HG03575 (cell line): ENCODE data around the gene FJX1.

Source experiments
- ATAC-seq: cut with Tn5 transposase; IDR thresholded peaks from one replicate; pipeline ENCODE4 v1.9.1; 2021; ENCODE audit not compliant: unreplicated experiment, insufficient number of reproducible peaks, low FRiP score; ENCODE audit errors: extremely low read depth

Gene FJX1

GRCh38 chr11:35602160-35602793 lies 16.0 kb upstream of the FJX1 start:
- ATAC-seq, result no peak

GRCh38 chr11:35602979-35603378 lies 15.3 kb upstream of the FJX1 start:
- ATAC-seq, result no peak

DNA sequence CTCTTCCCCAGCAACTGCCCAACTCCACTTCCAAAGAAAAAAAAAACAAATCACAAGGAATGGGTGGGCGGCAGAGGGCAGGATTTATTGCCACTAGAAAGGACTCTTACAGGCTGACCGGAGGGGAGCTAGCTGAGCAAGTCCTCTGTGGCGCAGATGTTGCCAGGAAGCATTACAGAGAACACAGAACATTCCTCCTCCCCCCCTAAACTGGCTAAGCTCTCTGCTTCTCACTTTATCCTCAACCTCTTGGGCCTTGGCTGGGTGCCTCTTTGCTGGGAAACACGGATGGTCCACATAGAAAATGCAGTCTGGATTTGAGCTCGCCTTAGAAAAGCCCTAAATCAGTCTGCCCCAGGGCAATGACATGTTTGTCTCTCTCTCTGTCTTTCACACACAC lies 12.6 kb upstream of the FJX1 start:
- no peak for ATAC-seq

DNA sequence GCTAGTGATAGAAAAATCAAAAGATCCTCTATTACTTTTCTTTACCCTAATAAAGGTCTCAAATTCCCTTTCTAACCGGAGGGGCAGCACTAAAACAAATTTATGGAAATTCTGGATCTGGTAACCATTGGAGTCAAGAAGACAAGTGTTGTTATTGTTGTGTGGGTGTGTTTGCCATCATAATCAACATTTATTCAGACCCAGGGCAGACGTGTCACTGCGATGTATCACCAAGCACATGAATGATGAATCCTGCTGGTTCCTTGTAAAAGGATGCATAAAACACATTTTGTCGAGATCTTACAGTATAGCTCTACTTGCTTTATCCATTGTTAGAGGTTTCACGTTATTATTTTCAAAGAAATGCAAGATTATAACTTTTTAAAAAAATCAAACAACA lies 12.1 kb upstream of the FJX1 start:
- ATAC-seq, result no peak

- no peak for ATAC-seq
Observed at GRCh38 chr11:35608502-35608901, 9.8 kb upstream of the FJX1 start.

GRCh38 chr11:35609656-35610055 lies 8.6 kb upstream of the FJX1 start:
- ATAC-seq, result no peak

DNA sequence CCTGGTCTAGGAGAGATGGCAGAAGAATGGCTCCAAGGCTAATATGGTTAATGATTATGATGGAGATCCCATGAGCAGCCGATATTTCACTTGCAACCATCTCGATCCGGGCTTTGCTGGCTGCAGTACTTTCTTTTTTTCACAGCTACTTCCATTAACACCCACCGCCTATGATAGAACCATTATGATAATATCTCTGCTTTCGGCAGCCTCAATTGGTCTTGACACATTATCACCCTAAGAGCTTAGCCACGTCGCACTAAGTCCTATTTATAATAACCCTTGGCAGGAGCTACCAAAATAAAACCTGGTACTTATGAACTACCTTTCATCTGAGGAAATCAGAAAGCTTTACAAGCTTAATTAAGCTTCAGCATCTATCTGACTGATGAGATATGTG lies 7.6 kb upstream of the FJX1 start:
- no peak for ATAC-seq

DNA sequence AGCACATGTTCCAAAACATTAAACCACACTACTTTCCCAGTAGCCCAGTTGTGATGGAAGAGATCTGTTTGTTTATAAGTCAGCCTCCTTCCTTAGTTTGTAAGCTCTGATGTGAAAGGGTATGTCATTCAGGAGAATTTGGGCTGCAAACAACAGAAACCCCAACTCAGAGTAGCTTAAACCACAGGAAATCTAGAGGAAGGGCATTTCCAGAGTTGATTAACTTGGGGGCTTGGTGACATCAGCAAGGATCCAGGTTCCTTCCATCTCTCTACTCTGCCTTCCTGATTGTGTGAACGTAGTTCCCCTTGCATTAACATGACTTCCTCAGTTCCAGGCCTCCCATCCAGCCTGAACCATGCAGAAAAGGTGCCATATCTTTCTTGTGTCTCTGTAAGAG lies 6.5 kb upstream of the FJX1 start:
- no peak for ATAC-seq

- ATAC-seq, result no peak
Observed at GRCh38 chr11:35614939-35615569, 3.2 kb upstream of the FJX1 start.

DNA sequence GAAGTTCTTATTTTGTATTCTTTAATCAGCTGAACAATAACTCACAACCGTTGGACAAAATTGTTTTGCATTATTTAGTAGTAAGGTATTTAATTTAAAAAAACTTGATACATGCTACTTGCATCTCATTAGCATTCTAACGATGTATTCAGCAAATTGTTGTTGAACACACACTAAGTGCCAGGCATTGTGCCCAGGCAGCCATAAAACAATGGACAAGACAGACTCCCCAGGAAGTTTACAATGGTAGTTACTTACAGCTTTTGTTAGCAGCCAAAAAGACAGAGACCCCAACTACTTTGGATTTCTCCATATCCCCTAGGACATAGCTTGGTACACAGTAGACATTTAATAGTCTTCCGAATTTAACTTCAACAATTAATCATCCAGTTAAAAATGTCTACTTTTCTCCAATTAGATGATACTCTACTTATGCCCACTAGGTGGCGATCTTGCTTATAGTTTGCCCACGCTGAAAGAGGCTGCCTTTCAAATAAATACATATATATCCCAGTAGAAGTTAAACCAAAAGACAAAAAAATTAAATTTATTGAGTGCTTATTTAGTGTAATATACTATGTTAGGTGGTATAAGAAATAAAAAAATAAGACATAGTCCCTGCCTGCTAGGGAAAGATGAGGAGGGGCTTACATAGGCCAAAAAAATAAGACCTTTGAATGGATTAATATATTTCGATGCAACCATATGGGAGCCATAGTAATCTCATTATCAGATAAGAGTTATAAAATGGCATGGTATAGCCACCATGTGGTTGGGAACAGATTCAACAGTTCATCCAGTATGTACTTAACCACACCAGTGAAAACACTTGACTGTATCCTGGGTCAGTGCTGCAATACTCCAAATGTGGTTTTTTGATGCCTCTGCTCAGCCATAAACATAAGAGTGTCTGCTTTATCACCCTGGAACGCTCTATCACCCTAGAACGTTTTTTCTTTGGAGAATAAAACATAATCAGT lies 2.0 kb upstream of the FJX1 start:
- no peak for ATAC-seq

DNA sequence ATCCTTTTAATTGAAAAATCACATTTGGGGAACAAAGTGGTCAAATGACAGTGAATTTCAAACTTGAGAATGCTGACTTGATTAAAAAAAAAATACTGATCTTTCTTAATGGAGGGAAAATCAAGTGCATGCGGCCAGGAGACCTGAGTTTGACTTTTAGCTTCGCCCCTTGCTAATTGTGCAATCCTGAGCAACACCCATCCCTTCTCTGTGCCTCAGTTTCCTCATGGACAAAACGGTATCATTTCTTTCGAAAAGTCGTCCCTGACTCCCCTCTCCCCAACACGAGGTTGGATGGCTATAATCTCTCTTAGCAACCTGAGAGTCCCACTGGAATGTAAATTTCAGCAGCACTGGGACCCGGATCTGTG lies 959 bp upstream of the FJX1 start:
- no peak for ATAC-seq

DNA sequence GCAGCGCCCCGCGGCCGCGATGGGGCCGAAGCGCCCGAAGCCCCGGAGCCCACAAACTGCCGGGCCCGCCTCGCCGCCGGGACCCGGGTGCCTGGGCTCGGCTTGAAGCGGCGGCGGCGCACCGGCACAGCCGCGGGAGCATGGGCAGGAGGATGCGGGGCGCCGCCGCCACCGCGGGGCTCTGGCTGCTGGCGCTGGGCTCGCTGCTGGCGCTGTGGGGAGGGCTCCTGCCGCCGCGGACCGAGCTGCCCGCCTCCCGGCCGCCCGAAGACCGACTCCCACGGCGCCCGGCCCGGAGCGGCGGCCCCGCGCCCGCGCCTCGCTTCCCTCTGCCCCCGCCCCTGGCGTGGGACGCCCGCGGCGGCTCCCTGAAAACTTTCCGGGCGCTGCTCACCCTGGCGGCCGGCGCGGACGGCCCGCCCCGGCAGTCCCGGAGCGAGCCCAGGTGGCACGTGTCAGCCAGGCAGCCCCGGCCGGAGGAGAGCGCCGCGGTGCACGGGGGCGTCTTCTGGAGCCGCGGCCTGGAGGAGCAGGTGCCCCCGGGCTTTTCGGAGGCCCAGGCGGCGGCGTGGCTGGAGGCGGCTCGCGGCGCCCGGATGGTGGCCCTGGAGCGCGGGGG lies 346 bp downstream of the FJX1 start:
- ATAC-seq, result no peak

DNA sequence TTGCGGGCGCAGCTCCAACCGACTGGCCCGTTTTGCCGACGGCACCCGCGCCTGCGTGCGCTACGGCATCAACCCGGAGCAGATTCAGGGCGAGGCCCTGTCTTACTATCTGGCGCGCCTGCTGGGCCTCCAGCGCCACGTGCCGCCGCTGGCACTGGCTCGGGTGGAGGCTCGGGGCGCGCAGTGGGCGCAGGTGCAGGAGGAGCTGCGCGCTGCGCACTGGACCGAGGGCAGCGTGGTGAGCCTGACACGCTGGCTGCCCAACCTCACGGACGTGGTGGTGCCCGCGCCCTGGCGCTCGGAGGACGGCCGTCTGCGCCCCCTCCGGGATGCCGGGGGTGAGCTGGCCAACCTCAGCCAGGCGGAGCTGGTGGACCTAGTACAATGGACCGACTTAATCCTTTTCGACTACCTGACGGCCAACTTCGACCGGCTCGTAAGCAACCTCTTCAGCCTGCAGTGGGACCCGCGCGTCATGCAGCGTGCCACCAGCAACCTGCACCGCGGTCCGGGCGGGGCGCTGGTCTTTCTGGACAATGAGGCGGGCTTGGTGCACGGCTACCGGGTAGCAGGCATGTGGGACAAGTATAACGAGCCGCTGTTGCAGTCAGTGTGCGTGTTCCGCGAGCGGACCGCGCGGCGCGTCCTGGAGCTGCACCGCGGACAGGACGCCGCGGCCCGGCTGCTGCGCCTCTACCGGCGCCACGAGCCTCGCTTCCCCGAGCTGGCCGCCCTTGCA lies 1.0 kb downstream of the FJX1 start:
- ATAC-seq, result no peak

- no peak for ATAC-seq
Observed at GRCh38 chr11:35619855-35620640, 1.8 kb downstream of the FJX1 start.

GRCh38 chr11:35620795-35621194 lies 2.5 kb downstream of the FJX1 start:
- no peak for ATAC-seq

- ATAC-seq, result no peak
Observed at GRCh38 chr11:35621620-35622019, 3.4 kb downstream of the FJX1 start.

GRCh38 chr11:35622070-35622469 lies 3.8 kb downstream of the FJX1 start:
- ATAC-seq, result no peak

GRCh38 chr11:35623621-35624168 lies 5.4 kb downstream of the FJX1 start:
- ATAC-seq, result no peak
